ENCODE measurements around the gene TAF4. TPM values are rescaled to one million over a fixed set of nuclear protein-coding genes. Genes with fewer than 3 reads are reported as not detected.

Gene TAF4
- 10 to 100 TPM in 4 of 6 experiments, 1 to 10 TPM in 2; 9.0 to 13.0 (median 11.3) TPM for total RNA-seq
- long read RNA-seq, result 0 reads

- H3K4me1 ChIP-seq, result peaks cover 0 to 23% (median 5%) of the 10 kb centered on the region in 4 donors
- H3K4me3 ChIP-seq, result peak within 1 kb of the TSS; percentile 55 to 69 (median 68)
- ATAC-seq (peak; percentile 59 to 76 (median 64)), DNase-seq (peak; percentile 82 to 83 (median 83))
- TF ChIP-seq CTCF (IDR thresholded peaks at IDR 0.05) (no peak), POLR2A (IDR thresholded peaks at IDR 0.05) (peak; percentile 89)
- H3K9me3 ChIP-seq, result no peaks in the 10 kb centered on the region
- WGBS (ENCODE audit: insufficient coverage, low coverage, low lambda C conversion rate, missing lambda C conversion rate), result no CpG with 5 or more reads among the region's 116 CpGs
- peak within 1 kb of the TSS; percentile 52 to 85 (median 73) for H3K27ac ChIP-seq
- H3K27me3 ChIP-seq, result no peaks in the 10 kb centered on the region
- intact Hi-C loops (cut with DNase I), result loop anchor here in 1 of 2 donors (5.0 kb wide), 1 partner anchor 71 kb away; no protein-coding TSS in a partner anchor
- H3K36me3 ChIP-seq, result no peaks in the 10 kb centered on the region
Measured at GRCh38 chr20:62065674-62066338, at the start of gene TAF4. Gene TAF4, minus strand, starts transcription at chr20:62065881. Its CDS starts 71 bp downstream, at chr20:62065810.

GRCh38 chr20:62114894-62115293 is 49.2 kb upstream of the TAF4 start:
- Histone ChIP-seq H3K36me3 (no peaks in the 10 kb centered on the region), H3K4me1 (no peaks in the 10 kb centered on the region), H3K9me3 (no peaks in the 10 kb centered on the region), H3K27me3 (no peaks in the 10 kb centered on the region), H3K27ac (no peak overlapping the region), H3K4me3 (no peak overlapping the region)
- no peak for TF ChIP-seq POLR2A (IDR thresholded peaks at IDR 0.05)
- TF ChIP-seq CTCF (IDR thresholded peaks at IDR 0.05), result no peak
- intact Hi-C loops (cut with DNase I), result no loop called here
- 39% methylated on average over 4 of the region's 8 CpGs for WGBS (ENCODE audit: insufficient coverage, low coverage, low lambda C conversion rate, missing lambda C conversion rate)
- ATAC-seq, result no peak
- no peak for DNase-seq

GRCh38 chr20:62112368-62112767 is 46.7 kb upstream of the TAF4 start:
- no CpG with 5 or more reads among the region's 6 CpGs for WGBS (ENCODE audit: insufficient coverage, low coverage, low lambda C conversion rate, missing lambda C conversion rate)
- intact Hi-C loops (cut with DNase I), result no loop called here
- Histone ChIP-seq H3K9me3 (peaks cover 0 to 13% (median 0%) of the 10 kb centered on the region in 4 donors), H3K4me3 (no peak overlapping the region), H3K36me3 (no peaks in the 10 kb centered on the region), H3K27ac (no peak overlapping the region), H3K27me3 (no peaks in the 10 kb centered on the region), H3K4me1 (no peaks in the 10 kb centered on the region)
- TF ChIP-seq POLR2A (IDR thresholded peaks at IDR 0.05), result no peak
- TF ChIP-seq CTCF (IDR thresholded peaks at IDR 0.05), result no peak
- ATAC-seq (no peak), DNase-seq (no peak)

GRCh38 chr20:62111148-62111547 is 45.5 kb upstream of the TAF4 start:
- Histone ChIP-seq H3K27me3 (no peaks in the 10 kb centered on the region), H3K9me3 (peaks cover 0 to 13% (median 0%) of the 10 kb centered on the region in 4 donors), H3K27ac (no peak overlapping the region), H3K4me1 (no peaks in the 10 kb centered on the region), H3K36me3 (no peaks in the 10 kb centered on the region), H3K4me3 (no peak overlapping the region)
- no peak for DNase-seq
- intact Hi-C loops (cut with DNase I), result no loop called here
- no peak for TF ChIP-seq CTCF (IDR thresholded peaks at IDR 0.05)
- TF ChIP-seq POLR2A (IDR thresholded peaks at IDR 0.05), result no peak
- no peak for ATAC-seq
- WGBS (ENCODE audit: insufficient coverage, low coverage, low lambda C conversion rate, missing lambda C conversion rate), result 90% methylated on average over 5 of the region's 6 CpGs
